ENCODE data around the gene TMEM201.

TMEM201 gene

GRCh38 chr1:9631613-9632012 lies 42.9 kb downstream of the TMEM201 start:
- Histone ChIP-seq H3K4me2 (ENCODE audit: low read depth, low read length, poor library complexity, severe bottlenecking) (no peak overlapping the region), H3K9ac (ENCODE audit: low read length) (no peak overlapping the region), H3K27me3 (ENCODE audit: low read length) (no peaks in the 10 kb centered on the region), H2AFZ (ENCODE audit: low read depth, low read length, severe bottlenecking) (no peak overlapping the region), H3K79me2 (ENCODE audit: insufficient read depth, low read length) (no peaks in the 10 kb centered on the region), H3F3A (ENCODE audit: insufficient read depth) (peaks cover 11% of the 10 kb centered on the region), H3K9me2 (replicated peaks; ENCODE audit: insufficient read depth, low read length) (no peaks in the 10 kb centered on the region), H4K20me1 (ENCODE audit: low read depth, low read length) (no peaks in the 10 kb centered on the region), H3K36me3 (ENCODE audit: low read length) (no peaks in the 10 kb centered on the region), H3K27ac (ENCODE audit: low read depth, low read length) (no peak overlapping the region), H3K9me3 (ENCODE audit: insufficient read depth, low read length) (no peaks in the 10 kb centered on the region), H3K4me3 (ENCODE audit: insufficient read depth, low read length, poor library complexity, severe bottlenecking) (no peak overlapping the region)
- TF ChIP-seq CTCF (IDR thresholded peaks at IDR 0.05; ENCODE audit: insufficient read depth, low read length, poor library complexity, severe bottlenecking) (no peak), EZH2phosphoT487 (conservative IDR thresholded peaks at IDR 0.05; ENCODE audit: low read length) (no peak)

GRCh38 chr1:9633493-9633892 lies 44.8 kb downstream of the TMEM201 start:
- Histone ChIP-seq H3F3A (ENCODE audit: insufficient read depth) (peaks cover 11% of the 10 kb centered on the region), H3K27ac (ENCODE audit: low read depth, low read length) (no peak overlapping the region), H3K79me2 (ENCODE audit: insufficient read depth, low read length) (no peaks in the 10 kb centered on the region), H3K9ac (ENCODE audit: low read length) (no peak overlapping the region), H3K4me2 (ENCODE audit: low read depth, low read length, poor library complexity, severe bottlenecking) (no peak overlapping the region), H3K27me3 (ENCODE audit: low read length) (no peaks in the 10 kb centered on the region), H3K9me3 (ENCODE audit: insufficient read depth, low read length) (no peaks in the 10 kb centered on the region), H3K36me3 (ENCODE audit: low read length) (no peaks in the 10 kb centered on the region), H4K20me1 (ENCODE audit: low read depth, low read length) (no peaks in the 10 kb centered on the region), H3K4me3 (ENCODE audit: insufficient read depth, low read length, poor library complexity, severe bottlenecking) (no peak overlapping the region), H3K9me2 (replicated peaks; ENCODE audit: insufficient read depth, low read length) (no peaks in the 10 kb centered on the region), H2AFZ (ENCODE audit: low read depth, low read length, severe bottlenecking) (no peak overlapping the region)
- TF ChIP-seq EZH2phosphoT487 (conservative IDR thresholded peaks at IDR 0.05; ENCODE audit: low read length) (no peak), CTCF (IDR thresholded peaks at IDR 0.05; ENCODE audit: insufficient read depth, low read length, poor library complexity, severe bottlenecking) (no peak)

- H2AFZ ChIP-seq (ENCODE audit: low read depth, low read length, severe bottlenecking), result no peak overlapping the region
- H3K4me3 ChIP-seq (ENCODE audit: insufficient read depth, low read length, poor library complexity, severe bottlenecking), result no peak overlapping the region
- H3K79me2 ChIP-seq (ENCODE audit: insufficient read depth, low read length), result no peaks in the 10 kb centered on the region
- no peaks in the 10 kb centered on the region for H3K9me2 ChIP-seq (replicated peaks; ENCODE audit: insufficient read depth, low read length)
- H3K27ac ChIP-seq (ENCODE audit: low read depth, low read length), result no peak overlapping the region
- H3K4me2 ChIP-seq (ENCODE audit: low read depth, low read length, poor library complexity, severe bottlenecking), result no peak overlapping the region
- H3K9ac ChIP-seq (ENCODE audit: low read length), result no peak overlapping the region
- no peaks in the 10 kb centered on the region for H3K9me3 ChIP-seq (ENCODE audit: insufficient read depth, low read length)
- H3K27me3 ChIP-seq (ENCODE audit: low read length), result no peaks in the 10 kb centered on the region
- TF ChIP-seq CTCF (IDR thresholded peaks at IDR 0.05; ENCODE audit: insufficient read depth, low read length, poor library complexity, severe bottlenecking), result no peak
- no peak for TF ChIP-seq EZH2phosphoT487 (conservative IDR thresholded peaks at IDR 0.05; ENCODE audit: low read length)
- no peaks in the 10 kb centered on the region for H3K36me3 ChIP-seq (ENCODE audit: low read length)
- H4K20me1 ChIP-seq (ENCODE audit: low read depth, low read length), result no peaks in the 10 kb centered on the region
- peaks cover 9% of the 10 kb centered on the region for H3F3A ChIP-seq (ENCODE audit: insufficient read depth)
Observed at GRCh38 chr1:9634582-9634981, 45.9 kb downstream of the TMEM201 start.
